GM23338 (cell line): ENCODE results near the gene EDN1. TPM values are rescaled to one million over a fixed set of nuclear protein-coding genes. Genes with fewer than 3 reads are reported as not detected.

Experiments
- ATAC-seq: fragments of 200-7000 bp; cut with Tn5 transposase; 3 replicates; pipeline ENCODE4 v1.9.1; 2020
- DNase-seq: peaks from one replicate; pipeline ENCODE4 v3.0.0-alpha.2; 2015; ENCODE audit warnings: low spot score
- H2AFZ ChIP-seq: fragments of 200-600 bp; sonication (generic); 2 replicates; pipeline ENCODE4 v1.8.0; 2016; ENCODE audit warnings: antibody characterized with exemption, mild to moderate bottlenecking, moderate library complexity
- H3F3A ChIP-seq: fragments of 200-600 bp; sonication (generic); replicated peaks from 2 replicates; pipeline ENCODE4 v1.8.0; 2017; ENCODE audit warnings: antibody characterized with exemption, mixed run types, low read depth
- H3K27ac ChIP-seq: fragments of 200-600 bp; sonication (generic); 2 replicates; pipeline ENCODE4 v1.6.1; 2016; ENCODE audit warnings: low read depth
- H3K27me3 ChIP-seq: fragments of 200-600 bp; sonication (generic); 2 replicates; pipeline ENCODE4 v1.8.0; 2016; ENCODE audit warnings: mild to moderate bottlenecking, mixed run types, moderate library complexity; ENCODE audit not compliant: insufficient read depth
- H3K36me3 ChIP-seq: fragments of 200-600 bp; sonication (generic); 2 replicates; pipeline ENCODE4 v1.8.0; 2016; ENCODE audit warnings: mild to moderate bottlenecking; ENCODE audit not compliant: insufficient read depth
- H3K4me1 ChIP-seq: fragments of 200-600 bp; sonication (generic); 2 replicates; pipeline ENCODE4 v1.8.0; 2016; ENCODE audit warnings: mild to moderate bottlenecking, moderate library complexity; ENCODE audit not compliant: insufficient read depth
- H3K4me2 ChIP-seq: fragments of 200-600 bp; sonication (generic); 2 replicates; pipeline ENCODE4 v1.7.1; 2017; ENCODE audit warnings: mixed run types
- H3K4me3 ChIP-seq: fragments of 200-600 bp; sonication (generic); 2 replicates; pipeline ENCODE4 v1.6.1; 2016; ENCODE audit warnings: mixed run types
- H3K79me2 ChIP-seq: fragments of 200-600 bp; sonication (generic); replicated peaks from 2 replicates; pipeline ENCODE4 v1.8.0; 2017; ENCODE audit warnings: mild to moderate bottlenecking; ENCODE audit not compliant: insufficient read depth
- H3K9me2 ChIP-seq: fragments of 200-600 bp; sonication (generic); 2 replicates; pipeline ENCODE4 v1.8.0; 2017; ENCODE audit not compliant: insufficient read depth
- H4K20me1 ChIP-seq: fragments of 200-600 bp; sonication (generic); replicated peaks from 2 replicates; pipeline ENCODE4 v1.8.0; 2017; ENCODE audit warnings: mild to moderate bottlenecking; ENCODE audit not compliant: insufficient read depth
- H3K27ac Mint-ChIP-seq: 2 replicates; pipeline ENCODE4 v1.8.0; 2020; ENCODE audit warnings: inconsistent platforms, mild to moderate bottlenecking, moderate library complexity, mixed read lengths
- H3K27me3 Mint-ChIP-seq: 3 replicates; pipeline ENCODE4 v1.8.0; 2022; ENCODE audit warnings: low read depth, mild to moderate bottlenecking, moderate library complexity, mixed read lengths, inconsistent platforms; ENCODE audit not compliant: insufficient read depth, poor library complexity
- H3K36me3 Mint-ChIP-seq: 3 replicates; pipeline ENCODE4 v1.8.0; 2021; ENCODE audit warnings: low read depth, mild to moderate bottlenecking, inconsistent platforms, moderate library complexity, mixed read lengths
- H3K4me1 Mint-ChIP-seq: 3 replicates; pipeline ENCODE4 v1.8.0; 2020; ENCODE audit warnings: mild to moderate bottlenecking, inconsistent platforms, mixed read lengths
- H3K4me3 Mint-ChIP-seq: 3 replicates; pipeline ENCODE4 v1.8.0; 2021; ENCODE audit warnings: moderate library complexity, mild to moderate bottlenecking, inconsistent platforms, mixed read lengths
- H3K9me3 Mint-ChIP-seq: 3 replicates; pipeline ENCODE4 v1.8.0; 2020; ENCODE audit warnings: moderate library complexity, mild to moderate bottlenecking, inconsistent platforms, mixed read lengths
- CREB1 ChIP-seq: fragments of 250-450 bp; sonication (Bioruptor Pico); IDR thresholded peaks from 2 replicates; pipeline ENCODE4 v1.5.0; 2020; ENCODE audit warnings: low read depth, mild to moderate bottlenecking, moderate library complexity
- EZH2phosphoT487 ChIP-seq: fragments of 200-600 bp; sonication (generic); IDR thresholded peaks from one replicate; pipeline ENCODE4 v1.8.1; 2018; ENCODE audit warnings: antibody characterized with exemption; ENCODE audit not compliant: unreplicated experiment
- polyA plus RNA-seq: library from polyadenylated mRNA; unstranded; fragments of >200 nt; fragmentation: Nextera tagmentation; extraction: Ambion mirVana; gene quantifications from 2 replicates; pipeline ENCODE4 v1.2.1, GENCODE V29; 2016
- total RNA-seq: library from RNA; depleted of rRNA; stranded (reverse); fragments of >200 nt; shearing (Covaris generic); gene quantifications from 2 replicates; pipeline ENCODE4 v1.2.3, GENCODE V29; 2014
- TF ChIP-seq, protein P1 (sequence below): fragments of 250-450 bp; sonication (Bioruptor Pico); IDR thresholded peaks from 2 replicates; pipeline ENCODE4 v1.5.0; 2020; ENCODE audit warnings: mild to moderate bottlenecking, moderate library complexity
- TF ChIP-seq, protein P2 (sequence below): IDR thresholded peaks from 2 replicates; pipeline ENCODE4 v1.6.1; 2016; ENCODE audit warnings: antibody characterized with exemption

Gene EDN1
- total and polyA plus RNA-seq, 2 experiments from 2014 or later = 0.80 to 1.2 TPM

DNA sequence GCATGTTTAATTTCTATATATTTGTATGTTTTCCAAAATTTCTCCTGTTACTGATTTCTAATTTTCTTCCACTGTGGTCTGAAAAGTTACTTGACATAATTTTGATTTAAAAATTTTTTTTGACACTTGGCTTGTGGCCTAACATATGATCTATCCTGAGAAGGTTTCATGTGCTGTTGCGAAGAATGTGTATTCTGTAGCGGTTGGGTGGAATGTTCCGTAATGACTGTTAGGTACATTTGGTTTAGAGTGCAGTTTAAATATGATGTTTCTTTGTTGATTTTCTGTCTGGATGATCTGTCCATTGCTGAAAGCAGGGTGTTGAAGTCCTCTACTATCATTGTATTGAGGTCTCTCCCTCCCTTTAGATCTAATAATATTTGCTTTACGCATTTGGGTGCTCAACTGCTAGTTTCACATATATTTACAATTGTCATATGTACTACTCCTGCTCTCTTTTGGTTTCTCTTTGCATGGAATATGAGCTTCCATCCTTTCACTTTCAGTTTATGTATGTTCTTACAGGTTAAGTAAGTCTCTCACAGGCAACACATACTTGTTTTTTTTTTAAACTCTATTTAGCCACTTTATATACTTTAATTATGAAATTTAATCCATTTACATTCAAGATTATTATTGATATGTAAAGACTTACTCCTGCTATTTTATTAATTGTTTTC is 19.5 kb upstream of the EDN1 start (continued):
- TF ChIP-seq, protein P1, sequence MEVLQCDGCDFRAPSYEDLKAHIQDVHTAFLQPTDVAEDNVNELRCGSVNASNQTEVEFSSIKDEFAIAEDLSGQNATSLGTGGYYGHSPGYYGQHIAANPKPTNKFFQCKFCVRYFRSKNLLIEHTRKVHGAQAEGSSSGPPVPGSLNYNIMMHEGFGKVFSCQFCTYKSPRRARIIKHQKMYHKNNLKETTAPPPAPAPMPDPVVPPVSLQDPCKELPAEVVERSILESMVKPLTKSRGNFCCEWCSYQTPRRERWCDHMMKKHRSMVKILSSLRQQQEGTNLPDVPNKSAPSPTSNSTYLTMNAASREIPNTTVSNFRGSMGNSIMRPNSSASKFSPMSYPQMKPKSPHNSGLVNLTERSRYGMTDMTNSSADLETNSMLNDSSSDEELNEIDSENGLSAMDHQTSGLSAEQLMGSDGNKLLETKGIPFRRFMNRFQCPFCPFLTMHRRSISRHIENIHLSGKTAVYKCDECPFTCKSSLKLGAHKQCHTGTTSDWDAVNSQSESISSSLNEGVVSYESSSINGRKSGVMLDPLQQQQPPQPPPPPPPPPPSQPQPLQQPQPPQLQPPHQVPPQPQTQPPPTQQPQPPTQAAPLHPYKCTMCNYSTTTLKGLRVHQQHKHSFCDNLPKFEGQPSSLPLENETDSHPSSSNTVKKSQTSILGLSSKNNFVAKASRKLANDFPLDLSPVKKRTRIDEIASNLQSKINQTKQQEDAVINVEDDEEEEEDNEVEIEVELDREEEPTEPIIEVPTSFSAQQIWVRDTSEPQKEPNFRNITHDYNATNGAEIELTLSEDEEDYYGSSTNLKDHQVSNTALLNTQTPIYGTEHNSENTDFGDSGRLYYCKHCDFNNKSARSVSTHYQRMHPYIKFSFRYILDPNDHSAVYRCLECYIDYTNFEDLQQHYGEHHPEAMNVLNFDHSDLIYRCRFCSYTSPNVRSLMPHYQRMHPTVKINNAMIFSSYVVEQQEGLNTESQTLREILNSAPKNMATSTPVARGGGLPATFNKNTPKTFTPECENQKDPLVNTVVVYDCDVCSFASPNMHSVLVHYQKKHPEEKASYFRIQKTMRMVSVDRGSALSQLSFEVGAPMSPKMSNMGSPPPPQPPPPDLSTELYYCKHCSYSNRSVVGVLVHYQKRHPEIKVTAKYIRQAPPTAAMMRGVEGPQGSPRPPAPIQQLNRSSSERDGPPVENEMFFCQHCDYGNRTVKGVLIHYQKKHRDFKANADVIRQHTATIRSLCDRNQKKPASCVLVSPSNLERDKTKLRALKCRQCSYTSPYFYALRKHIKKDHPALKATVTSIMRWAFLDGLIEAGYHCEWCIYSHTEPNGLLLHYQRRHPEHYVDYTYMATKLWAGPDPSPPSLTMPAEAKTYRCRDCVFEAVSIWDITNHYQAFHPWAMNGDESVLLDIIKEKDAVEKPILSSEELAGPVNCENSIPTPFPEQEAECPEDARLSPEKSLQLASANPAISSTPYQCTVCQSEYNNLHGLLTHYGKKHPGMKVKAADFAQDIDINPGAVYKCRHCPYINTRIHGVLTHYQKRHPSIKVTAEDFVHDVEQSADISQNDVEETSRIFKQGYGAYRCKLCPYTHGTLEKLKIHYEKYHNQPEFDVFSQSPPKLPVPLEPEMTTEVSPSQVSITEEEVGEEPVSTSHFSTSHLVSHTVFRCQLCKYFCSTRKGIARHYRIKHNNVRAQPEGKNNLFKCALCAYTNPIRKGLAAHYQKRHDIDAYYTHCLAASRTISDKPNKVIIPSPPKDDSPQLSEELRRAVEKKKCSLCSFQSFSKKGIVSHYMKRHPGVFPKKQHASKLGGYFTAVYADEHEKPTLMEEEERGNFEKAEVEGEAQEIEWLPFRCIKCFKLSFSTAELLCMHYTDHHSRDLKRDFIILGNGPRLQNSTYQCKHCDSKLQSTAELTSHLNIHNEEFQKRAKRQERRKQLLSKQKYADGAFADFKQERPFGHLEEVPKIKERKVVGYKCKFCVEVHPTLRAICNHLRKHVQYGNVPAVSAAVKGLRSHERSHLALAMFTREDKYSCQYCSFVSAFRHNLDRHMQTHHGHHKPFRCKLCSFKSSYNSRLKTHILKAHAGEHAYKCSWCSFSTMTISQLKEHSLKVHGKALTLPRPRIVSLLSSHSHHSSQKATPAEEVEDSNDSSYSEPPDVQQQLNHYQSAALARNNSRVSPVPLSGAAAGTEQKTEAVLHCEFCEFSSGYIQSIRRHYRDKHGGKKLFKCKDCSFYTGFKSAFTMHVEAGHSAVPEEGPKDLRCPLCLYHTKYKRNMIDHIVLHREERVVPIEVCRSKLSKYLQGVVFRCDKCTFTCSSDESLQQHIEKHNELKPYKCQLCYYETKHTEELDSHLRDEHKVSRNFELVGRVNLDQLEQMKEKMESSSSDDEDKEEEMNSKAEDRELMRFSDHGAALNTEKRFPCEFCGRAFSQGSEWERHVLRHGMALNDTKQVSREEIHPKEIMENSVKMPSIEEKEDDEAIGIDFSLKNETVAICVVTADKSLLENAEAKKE (CRISPR knock-in tag) = no peak
- TF ChIP-seq, protein P2, sequence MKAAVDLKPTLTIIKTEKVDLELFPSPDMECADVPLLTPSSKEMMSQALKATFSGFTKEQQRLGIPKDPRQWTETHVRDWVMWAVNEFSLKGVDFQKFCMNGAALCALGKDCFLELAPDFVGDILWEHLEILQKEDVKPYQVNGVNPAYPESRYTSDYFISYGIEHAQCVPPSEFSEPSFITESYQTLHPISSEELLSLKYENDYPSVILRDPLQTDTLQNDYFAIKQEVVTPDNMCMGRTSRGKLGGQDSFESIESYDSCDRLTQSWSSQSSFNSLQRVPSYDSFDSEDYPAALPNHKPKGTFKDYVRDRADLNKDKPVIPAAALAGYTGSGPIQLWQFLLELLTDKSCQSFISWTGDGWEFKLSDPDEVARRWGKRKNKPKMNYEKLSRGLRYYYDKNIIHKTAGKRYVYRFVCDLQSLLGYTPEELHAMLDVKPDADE = no peak
- TF ChIP-seq CREB1 (CRISPR knock-in tag) = no peak
- no peak for TF ChIP-seq EZH2phosphoT487

DNA sequence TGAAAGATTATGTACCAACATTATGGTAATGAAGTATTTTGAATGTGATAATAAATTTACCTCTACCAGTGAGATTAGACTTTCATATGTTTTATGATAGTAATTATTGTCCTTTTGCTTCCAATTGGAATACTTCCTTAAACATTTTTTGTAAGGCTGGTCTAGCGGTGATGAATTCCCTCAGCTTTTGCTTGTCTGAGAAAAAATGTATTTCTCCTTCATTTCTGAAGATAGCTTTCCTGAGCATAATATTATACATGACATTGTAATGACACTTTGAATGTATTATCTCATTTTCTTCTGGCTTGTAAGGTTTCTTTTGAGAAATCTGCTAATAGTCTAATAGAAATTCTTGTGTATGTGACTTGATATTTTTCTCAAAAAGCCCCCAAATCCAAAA is 18.6 kb upstream of the EDN1 start:
- TF ChIP-seq CREB1 (CRISPR knock-in tag) = no peak
- H3K27me3 Mint-ChIP-seq = peaks cover 2% of the 10 kb centered on the region
- H3K79me2 ChIP-seq = no peaks in the 10 kb centered on the region
- ATAC-seq = no peak
- H3K36me3 ChIP-seq = peaks cover 5% of the 10 kb centered on the region; the same call in 1 of the 2 replicates
- peaks cover 8% of the 10 kb centered on the region; the same call in 2 of the 3 replicates for H3K36me3 Mint-ChIP-seq
- no peak overlapping the region for H3K27ac ChIP-seq
- H3K4me3 Mint-ChIP-seq = no peak overlapping the region
- H3K27ac Mint-ChIP-seq = no peak overlapping the region
- H4K20me1 ChIP-seq = no peaks in the 10 kb centered on the region
- DNase-seq = no peak
- peaks cover 8% of the 10 kb centered on the region; the same call in 2 of the 3 replicates for H3K9me3 Mint-ChIP-seq
- no peak overlapping the region for H3K4me3 ChIP-seq
- H3K4me1 Mint-ChIP-seq = no peaks in the 10 kb centered on the region
- H3F3A ChIP-seq = no peaks in the 10 kb centered on the region
- H3K9me2 ChIP-seq = no peaks in the 10 kb centered on the region
- H3K4me1 ChIP-seq = no peaks in the 10 kb centered on the region
- H2AFZ ChIP-seq = no peak overlapping the region
- no peaks in the 10 kb centered on the region for H3K27me3 ChIP-seq
- no peak overlapping the region for H3K4me2 ChIP-seq
